ENCODE data around the gene ATR.

DNA sequence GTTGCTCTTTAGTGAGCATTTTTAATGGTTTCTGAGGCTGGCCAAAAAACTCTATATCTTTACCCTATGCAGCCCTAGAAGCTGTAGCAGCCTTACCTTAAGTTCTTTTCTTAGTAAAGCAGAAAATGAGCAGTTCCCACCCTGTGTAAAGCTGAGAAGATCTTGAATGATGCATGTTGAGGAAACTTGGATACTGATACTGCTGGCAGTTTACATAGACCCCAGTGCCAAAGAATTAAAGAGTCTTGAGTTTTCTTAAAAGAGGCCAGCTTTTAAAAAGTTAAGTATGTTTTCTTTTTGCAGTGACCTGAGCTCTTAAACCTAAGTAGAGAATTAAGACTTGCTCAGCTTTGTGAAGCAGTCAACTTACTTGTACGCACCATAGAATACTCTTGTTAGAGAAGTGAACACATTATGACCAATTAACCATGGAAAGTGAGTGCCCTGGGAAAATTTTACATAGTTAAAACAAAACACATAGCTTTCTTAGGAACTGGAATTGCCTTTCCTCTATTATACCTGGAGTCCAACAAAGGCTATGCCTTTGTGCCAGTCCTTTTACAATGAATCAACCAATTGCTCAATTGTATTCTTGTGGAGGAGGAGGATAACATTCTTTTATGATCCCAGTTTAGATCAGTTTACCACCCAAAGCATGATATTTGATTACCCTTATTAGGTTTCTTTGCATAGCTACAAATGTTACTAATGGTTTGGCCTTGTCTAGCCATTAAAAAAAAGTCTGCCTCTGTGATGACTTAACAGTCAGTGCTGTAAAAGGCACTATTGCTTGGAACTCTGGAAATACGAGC lies 46.0 kb upstream of the ATR start:
- TF ChIP-seq POLR2AphosphoS5 (IDR thresholded peaks at IDR 0.05) (no peak), EP300 (IDR thresholded peaks at IDR 0.05) (no peak), POLR2A (IDR thresholded peaks at IDR 0.05) (no peak)
- TF ChIP-seq, protein P1, sequence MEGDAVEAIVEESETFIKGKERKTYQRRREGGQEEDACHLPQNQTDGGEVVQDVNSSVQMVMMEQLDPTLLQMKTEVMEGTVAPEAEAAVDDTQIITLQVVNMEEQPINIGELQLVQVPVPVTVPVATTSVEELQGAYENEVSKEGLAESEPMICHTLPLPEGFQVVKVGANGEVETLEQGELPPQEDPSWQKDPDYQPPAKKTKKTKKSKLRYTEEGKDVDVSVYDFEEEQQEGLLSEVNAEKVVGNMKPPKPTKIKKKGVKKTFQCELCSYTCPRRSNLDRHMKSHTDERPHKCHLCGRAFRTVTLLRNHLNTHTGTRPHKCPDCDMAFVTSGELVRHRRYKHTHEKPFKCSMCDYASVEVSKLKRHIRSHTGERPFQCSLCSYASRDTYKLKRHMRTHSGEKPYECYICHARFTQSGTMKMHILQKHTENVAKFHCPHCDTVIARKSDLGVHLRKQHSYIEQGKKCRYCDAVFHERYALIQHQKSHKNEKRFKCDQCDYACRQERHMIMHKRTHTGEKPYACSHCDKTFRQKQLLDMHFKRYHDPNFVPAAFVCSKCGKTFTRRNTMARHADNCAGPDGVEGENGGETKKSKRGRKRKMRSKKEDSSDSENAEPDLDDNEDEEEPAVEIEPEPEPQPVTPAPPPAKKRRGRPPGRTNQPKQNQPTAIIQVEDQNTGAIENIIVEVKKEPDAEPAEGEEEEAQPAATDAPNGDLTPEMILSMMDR (IDR thresholded peaks at IDR 0.05), result no peak
